NB4 (cell line): ENCODE results near the gene TYRP1.

ENCODE experiments used
- MYC ChIP-seq: IDR thresholded peaks from 2 replicates; pipeline ENCODE4 v1.6.1; 2011; ENCODE audit warnings: low read depth, low read length
- TF ChIP-seq, protein P1 (sequence below): IDR thresholded peaks from one replicate; pipeline ENCODE4 v1.5.1; 2012; ENCODE audit warnings: low read depth, low read length

DNA sequence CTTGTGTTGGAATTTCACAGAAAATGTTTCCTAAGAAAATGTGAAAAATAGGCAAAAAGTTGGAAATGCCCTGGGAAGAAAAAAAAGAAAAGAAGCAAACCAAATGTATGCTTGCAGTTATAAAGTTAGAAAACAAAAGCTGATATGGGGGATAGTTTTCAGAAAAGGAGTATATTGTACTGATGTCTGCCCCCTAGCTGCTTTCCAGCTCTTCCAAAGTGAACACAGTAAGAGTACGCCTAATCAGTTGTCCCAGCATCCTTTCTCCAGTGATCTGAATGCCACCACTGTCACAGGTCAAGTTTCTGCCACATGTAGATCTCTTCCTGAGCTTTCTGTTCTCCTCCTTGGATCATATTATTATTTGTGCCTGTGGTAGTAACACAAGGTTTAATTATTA lies 5.8 kb downstream of the TYRP1 start:
- TF ChIP-seq, protein P1, sequence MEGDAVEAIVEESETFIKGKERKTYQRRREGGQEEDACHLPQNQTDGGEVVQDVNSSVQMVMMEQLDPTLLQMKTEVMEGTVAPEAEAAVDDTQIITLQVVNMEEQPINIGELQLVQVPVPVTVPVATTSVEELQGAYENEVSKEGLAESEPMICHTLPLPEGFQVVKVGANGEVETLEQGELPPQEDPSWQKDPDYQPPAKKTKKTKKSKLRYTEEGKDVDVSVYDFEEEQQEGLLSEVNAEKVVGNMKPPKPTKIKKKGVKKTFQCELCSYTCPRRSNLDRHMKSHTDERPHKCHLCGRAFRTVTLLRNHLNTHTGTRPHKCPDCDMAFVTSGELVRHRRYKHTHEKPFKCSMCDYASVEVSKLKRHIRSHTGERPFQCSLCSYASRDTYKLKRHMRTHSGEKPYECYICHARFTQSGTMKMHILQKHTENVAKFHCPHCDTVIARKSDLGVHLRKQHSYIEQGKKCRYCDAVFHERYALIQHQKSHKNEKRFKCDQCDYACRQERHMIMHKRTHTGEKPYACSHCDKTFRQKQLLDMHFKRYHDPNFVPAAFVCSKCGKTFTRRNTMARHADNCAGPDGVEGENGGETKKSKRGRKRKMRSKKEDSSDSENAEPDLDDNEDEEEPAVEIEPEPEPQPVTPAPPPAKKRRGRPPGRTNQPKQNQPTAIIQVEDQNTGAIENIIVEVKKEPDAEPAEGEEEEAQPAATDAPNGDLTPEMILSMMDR, result no peak
- TF ChIP-seq MYC, result no peak
